Heart left ventricle (tissue), 16 donors: ENCODE measurements around the gene ITGB6. TPM values are rescaled to one million over a fixed set of nuclear protein-coding genes. Genes with fewer than 3 reads are reported as not detected.

Experiments used
- ATAC-seq, 4 donors: fragments of 200-7000 bp; cut with Tn5 transposase; one replicate each; pipeline ENCODE4 v1.9.1; 2020 to 2022; ENCODE audit warnings: moderate library complexity in 4 of 4, mild to moderate bottlenecking in 3 of 4, moderate number of reproducible peaks in 1 of 4
- DNase-seq, 5 donors: peaks; one replicate each; pipeline ENCODE4 v3.0.0-alpha.2; 2020
- H3K27ac ChIP-seq, 12 donors: fragments of 200-600 bp; sonication (generic) in 4 of 12; one replicate each; pipeline versions ENCODE4 v1.5.0 to v1.8.0; 2016 to 2022; ENCODE audit warnings: mild to moderate bottlenecking in 2 of 12
- H3K27me3 ChIP-seq, 9 donors: fragments of 200-600 bp; sonication (generic) in 2 of 9; one replicate each; pipeline versions ENCODE4 v1.5.1 to v1.8.0; 2016 to 2022; ENCODE audit warnings: mild to moderate bottlenecking in 3 of 9
- H3K36me3 ChIP-seq, 9 donors: fragments of 200-600 bp; sonication (generic) in 2 of 9; one replicate each; pipeline versions ENCODE4 v1.5.0 to v1.8.0; 2018 to 2022; ENCODE audit warnings: mild to moderate bottlenecking in 2 of 9
- H3K4me1 ChIP-seq, 12 donors: fragments of 200-600 bp; sonication (generic) in 4 of 12; one replicate each; pipeline versions ENCODE4 v1.5.0 to v1.8.0; 2016 to 2022; ENCODE audit warnings: mild to moderate bottlenecking in 3 of 12
- H3K4me3 ChIP-seq, 12 donors: fragments of 200-600 bp; sonication (generic) in 4 of 12; one replicate each; pipeline versions ENCODE4 v1.5.0 to v1.8.0; 2017 to 2022; ENCODE audit warnings: mild to moderate bottlenecking in 9 of 12, moderate library complexity in 4 of 12
- H3K9me3 ChIP-seq, 12 donors: fragments of 200-600 bp; sonication (generic) in 4 of 12; one replicate each; pipeline versions ENCODE4 v1.5.0 to v1.8.0; 2016 to 2022; ENCODE audit warnings: mild to moderate bottlenecking in 1 of 12
- CTCF ChIP-seq, 12 donors: fragments of 200-600 bp; sonication (generic) in 4 of 12; IDR thresholded peaks; one replicate each; pipeline versions ENCODE4 v1.5.0 to v1.8.0; 2018 to 2022; ENCODE audit warnings: antibody characterized with exemption in 12 of 12, mild to moderate bottlenecking in 5 of 12
- POLR2A ChIP-seq, 2 donors: fragments of 450-650 bp; IDR thresholded peaks; one replicate each; pipeline ENCODE4 v1.6.1; 2017; ENCODE audit warnings: antibody characterized with exemption in 2 of 2, mild to moderate bottlenecking in 2 of 2, moderate library complexity in 2 of 2
- WGBS, 4 donors: extraction: QIAGEN DNeasy Blood & Tissue Kit in 2 of 4; methylation state at CpG; one replicate each; pipeline versions ENCODE4 v1.1.5 to v1.1.7; 2013 to 2018; 5-methylcytosine and 5-hydroxymethylcytosine counted together
- intact Hi-C, 10 donors: fragments of 100-400 bp; cut with DNase I; formaldehyde crosslinking; loops; one replicate each; pipeline versions ENCODE4 v1.11.1 to v1.14.2; 2022
- polyA plus RNA-seq, 2 donors: library from polyadenylated mRNA; stranded (reverse); fragments of 200-250 nt; gene quantifications; one replicate each; pipeline ENCODE4 v1.2.3, GENCODE V29; 2013
- total RNA-seq, 9 donors: library from RNA; depleted of rRNA in 2 of 9; stranded (reverse); fragments of >200 nt in 2 of 9; fragmentation: NEBNext Ultra II Directional in 3 of 9; extraction: Animal tissue kit (Norgen Biotek cat#: 25700) in 3 of 9; gene quantifications; one replicate each; pipeline versions ENCODE4 v1.1.0 to v1.2.4, GENCODE V29; 2016 to 2023
- donor health status: ischemic (EF 13 %, LVEDD 7.1; RV severe dilation, severe dysfunction).
- donor health status: healthy with polysubstance abuse.
- donor health status: DM: no; HTN: yes; CAD: no.
- donor health status: DM: no; HTN: no; CAD: no.
- donor health status: ischemic (EF 25% LVEDD 6.9; RV normal size, moderate dysfunction).
- donor health status: ischemic (EF 25% LVEDD 5.7; RV mildly dilated, moderate dysfunction).
- donor health status: healthy.
- donor health status: DM: yes; HTN: yes; CAD: no.
- donor health status: ischemic (EF 35%, LVEDD 5.7; RV mildly dilated, moderate dysfunction).
- donor health status: nonischemic (EF 11% LVEDD 7.7; RV severe dilation, severe dysfunction).
- donor health status: DM: yes; HTN: yes; CAD: no.
- donor health status: PGD.
- donor health status: ischemic (EF 29% LVEDD 5.4; RV normal size, mild dysfunction).
- donor health status: nonischemic (EF 23%, LVEDD 6.1; RV moderate dilation, normal function).

Gene ITGB6
- total and polyA plus RNA-seq, 11 donors = 0.27 to 4.2 (median 0.75) TPM

GRCh38 chr2:160175169-160176134 lies 24.6 kb downstream of the ITGB6 start:
- no peak for ATAC-seq

DNA sequence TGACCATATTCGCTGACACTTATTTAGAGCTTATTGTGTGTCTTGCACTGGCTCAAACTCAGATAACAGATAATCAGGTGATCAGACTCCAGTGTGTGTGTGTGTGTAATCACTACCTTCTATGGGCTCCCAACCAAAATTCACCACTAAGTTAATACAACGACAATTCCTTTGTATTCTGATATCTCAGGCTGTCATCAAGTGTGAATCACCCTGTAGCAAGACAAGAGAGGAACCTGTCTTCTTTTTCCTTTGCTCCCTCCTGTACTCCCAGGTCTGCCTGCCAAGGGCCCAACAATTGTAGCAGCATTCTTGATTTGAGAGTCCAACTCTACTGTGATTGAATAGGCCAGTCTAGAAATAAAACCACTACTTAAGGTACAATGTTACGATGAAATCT lies 25.8 kb downstream of the ITGB6 start:
- no peak for TF ChIP-seq CTCF (IDR thresholded peaks at IDR 0.05)
- TF ChIP-seq POLR2A (IDR thresholded peaks at IDR 0.05) = no peak
- ATAC-seq (no peak), DNase-seq (no peak)
- 73 to 82% (median 77%) methylated on average over 3 of the region's 3 CpGs for WGBS, 4 donors
- intact Hi-C loops = no loop called here
- H3K27ac ChIP-seq = no peak overlapping the region
- H3K36me3 ChIP-seq = no peaks in the 10 kb centered on the region
- H3K9me3 ChIP-seq = no peaks in the 10 kb centered on the region
- no peaks in the 10 kb centered on the region for H3K4me1 ChIP-seq
- H3K27me3 ChIP-seq = no peaks in the 10 kb centered on the region
- H3K4me3 ChIP-seq = no peak overlapping the region

More at GRCh38 chr2:160175169-160176134, 24.6 kb downstream of the ITGB6 start:
- Histone ChIP-seq H3K4me3 (no peak overlapping the region), H3K27me3 (no peaks in the 10 kb centered on the region), H3K36me3 (no peaks in the 10 kb centered on the region), H3K9me3 (no peaks in the 10 kb centered on the region), H3K4me1 (no peaks in the 10 kb centered on the region), H3K27ac (no peak overlapping the region)
- DNase-seq = no peak
- 89 to 94% (median 93%) methylated on average over 8 of the region's 8 CpGs for WGBS, 4 donors
- intact Hi-C loops = no loop called here
- TF ChIP-seq CTCF (IDR thresholded peaks at IDR 0.05) (no peak), POLR2A (IDR thresholded peaks at IDR 0.05) (no peak)

- Histone ChIP-seq H3K4me1 (peaks cover 0 to 3% (median 0%) of the 10 kb centered on the region in 12 donors), H3K4me3 (no peak overlapping the region), H3K9me3 (no peaks in the 10 kb centered on the region), H3K36me3 (no peaks in the 10 kb centered on the region), H3K27ac (no peak overlapping the region), H3K27me3 (no peaks in the 10 kb centered on the region)
- no peak for DNase-seq
- intact Hi-C loops = no loop called here
- TF ChIP-seq CTCF (IDR thresholded peaks at IDR 0.05) (no peak), POLR2A (IDR thresholded peaks at IDR 0.05) (no peak)
- ATAC-seq = no peak
Measured at GRCh38 chr2:160169988-160170387, 30.1 kb downstream of the ITGB6 start.

GRCh38 chr2:160169471-160169870 lies 30.6 kb downstream of the ITGB6 start:
- TF ChIP-seq POLR2A (IDR thresholded peaks at IDR 0.05) (no peak), CTCF (IDR thresholded peaks at IDR 0.05) (no peak)
- intact Hi-C loops = no loop called here
- WGBS, 4 donors = 73 to 80% (median 75%) methylated on average over 3 of the region's 3 CpGs
- Histone ChIP-seq H3K9me3 (no peaks in the 10 kb centered on the region), H3K27ac (no peak overlapping the region), H3K4me3 (no peak overlapping the region), H3K36me3 (no peaks in the 10 kb centered on the region), H3K27me3 (no peaks in the 10 kb centered on the region), H3K4me1 (peaks cover 0 to 7% (median 0%) of the 10 kb centered on the region in 12 donors)
- DNase-seq = no peak
- no peak for ATAC-seq
